HEK293 (cell line): ENCODE measurements around the gene NCF1.
"Not testable (repeated sequence)": the region's sequence is repeated elsewhere in the genome, so short reads cannot be mapped to it uniquely, and the experiment has no call there.

ENCODE experiments used
- CTCF ChIP-seq: fragments of 450-650 bp; formaldehyde crosslinking; IDR thresholded peaks from 2 replicates; pipeline ENCODE4 v1.5.1; 2016; ENCODE audit warnings: missing biosample characterization, missing genetic modification characterization
- PRDM10 ChIP-seq: fragments of 450-650 bp; formaldehyde crosslinking; IDR thresholded peaks from 2 replicates; pipeline ENCODE4 v1.5.1; 2016; ENCODE audit warnings: missing biosample characterization, missing genetic modification characterization
- REPIN1 ChIP-seq: fragments of 450-650 bp; formaldehyde crosslinking; IDR thresholded peaks from 2 replicates; pipeline ENCODE4 v1.5.1; 2017; ENCODE audit warnings: missing biosample characterization, missing genetic modification characterization, low read depth
- REST ChIP-seq: fragments of 450-650 bp; formaldehyde crosslinking; IDR thresholded peaks from 2 replicates; pipeline ENCODE4 v1.5.1; 2016; ENCODE audit warnings: missing biosample characterization, missing genetic modification characterization
- ZBTB21 ChIP-seq: fragments of 450-650 bp; formaldehyde crosslinking; IDR thresholded peaks from 2 replicates; pipeline ENCODE4 v1.5.1; 2017; ENCODE audit warnings: missing biosample characterization, missing genetic modification characterization
- ZBTB8A ChIP-seq: fragments of 450-650 bp; formaldehyde crosslinking; IDR thresholded peaks from 2 replicates; pipeline ENCODE4 v1.5.1; 2016; ENCODE audit warnings: missing biosample characterization, missing genetic modification characterization
- ZNF114 ChIP-seq: fragments of 450-650 bp; formaldehyde crosslinking; IDR thresholded peaks from 2 replicates; pipeline ENCODE4 v1.5.0; 2017; ENCODE audit warnings: missing biosample characterization, missing genetic modification characterization
- ZNF239 ChIP-seq: fragments of 450-650 bp; formaldehyde crosslinking; IDR thresholded peaks from 2 replicates; pipeline ENCODE4 v1.5.1; 2016; ENCODE audit warnings: missing biosample characterization, missing genetic modification characterization
- ZNF274 ChIP-seq, 2 experiments: fragments of 200-500 bp in 1 of 2; fragments of 450-650 bp in 1 of 2; sonication (Bioruptor generic) in 1 of 2; formaldehyde crosslinking in 1 of 2; IDR thresholded peaks; 2 replicates each; pipeline versions ENCODE4 v1.5.1 to v1.6.1; 2014 to 2016; ENCODE audit warnings: borderline replicate concordance in 1 of 2, inconsistent platforms in 1 of 2, low read length in 1 of 2, missing biosample characterization in 1 of 2, missing genetic modification characterization in 1 of 2
- ZNF510 ChIP-seq: fragments of 450-650 bp; formaldehyde crosslinking; IDR thresholded peaks from 2 replicates; pipeline ENCODE4 v1.5.1; 2018; ENCODE audit warnings: mild to moderate bottlenecking, missing genetic modification characterization, missing biosample characterization; ENCODE audit not compliant: insufficient replicate concordance
- ZNF558 ChIP-seq: fragments of 450-650 bp; formaldehyde crosslinking; IDR thresholded peaks from 2 replicates; pipeline ENCODE4 v1.5.1; 2016; ENCODE audit warnings: missing biosample characterization, missing genetic modification characterization
- ZNF777 ChIP-seq: fragments of 450-650 bp; formaldehyde crosslinking; IDR thresholded peaks from 2 replicates; pipeline ENCODE4 v1.5.1; 2017; ENCODE audit warnings: missing biosample characterization, missing genetic modification characterization, borderline replicate concordance
- TF ChIP-seq, protein P1 (sequence below): fragments of 450-650 bp; formaldehyde crosslinking; IDR thresholded peaks from 2 replicates; pipeline ENCODE4 v1.5.1; 2016; ENCODE audit warnings: missing biosample characterization, missing genetic modification characterization
- TF ChIP-seq, protein P2 (sequence below): fragments of 450-650 bp; formaldehyde crosslinking; IDR thresholded peaks from 2 replicates; pipeline ENCODE4 v1.5.1; 2016; ENCODE audit warnings: missing biosample characterization, missing genetic modification characterization, low read depth

DNA sequence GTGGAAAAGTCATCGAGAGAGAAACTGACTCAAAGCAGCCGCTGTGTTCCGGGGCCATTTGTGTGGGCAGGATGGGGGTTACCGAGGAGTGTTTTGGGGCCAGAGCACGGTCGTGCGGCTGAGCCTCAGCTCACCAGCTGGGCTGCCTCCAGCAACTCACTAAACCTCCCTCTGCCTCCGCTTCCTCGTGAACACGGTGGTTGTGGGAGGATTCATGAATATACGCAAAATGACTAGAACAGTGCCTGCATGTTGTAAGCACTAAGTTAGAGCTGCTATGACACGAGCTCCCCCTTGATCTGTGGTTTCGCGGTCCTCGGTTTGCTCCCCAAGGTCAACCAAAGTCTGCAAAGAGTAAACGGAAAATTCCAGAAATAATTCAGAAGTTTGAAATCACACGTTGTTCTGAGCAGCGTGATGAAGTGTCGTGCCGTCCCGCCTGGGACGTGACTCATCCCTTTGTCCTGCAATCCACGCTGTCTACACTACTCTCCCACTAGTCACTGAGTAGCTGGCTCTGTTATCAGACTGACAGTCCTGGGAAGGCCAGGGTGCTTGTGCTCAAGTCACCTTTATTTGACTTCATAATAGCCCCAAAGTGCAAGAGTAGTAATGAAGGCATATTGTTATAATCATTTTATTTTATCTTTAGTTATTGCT lies 46.5 kb downstream of the NCF1 start:
- not testable (repeated sequence) for TF ChIP-seq ZBTB21 (tag by site-specific recombination); CTCF (tag by site-specific recombination); ZNF114; ZBTB8A; PRDM10 (tag by site-specific recombination); REST (tag by site-specific recombination); REPIN1 (tag by site-specific recombination); ZNF510; ZNF239 (tag by site-specific recombination); ZNF558 (tag by site-specific recombination); ZNF274 (IDR thresholded peaks at IDR 0.05; ENCODE audit: low read length); ZNF274 (tag by site-specific recombination; IDR thresholded peaks at IDR 0.05; ENCODE audit: borderline replicate concordance); ZNF777 (tag by site-specific recombination)
- TF ChIP-seq, protein P1, sequence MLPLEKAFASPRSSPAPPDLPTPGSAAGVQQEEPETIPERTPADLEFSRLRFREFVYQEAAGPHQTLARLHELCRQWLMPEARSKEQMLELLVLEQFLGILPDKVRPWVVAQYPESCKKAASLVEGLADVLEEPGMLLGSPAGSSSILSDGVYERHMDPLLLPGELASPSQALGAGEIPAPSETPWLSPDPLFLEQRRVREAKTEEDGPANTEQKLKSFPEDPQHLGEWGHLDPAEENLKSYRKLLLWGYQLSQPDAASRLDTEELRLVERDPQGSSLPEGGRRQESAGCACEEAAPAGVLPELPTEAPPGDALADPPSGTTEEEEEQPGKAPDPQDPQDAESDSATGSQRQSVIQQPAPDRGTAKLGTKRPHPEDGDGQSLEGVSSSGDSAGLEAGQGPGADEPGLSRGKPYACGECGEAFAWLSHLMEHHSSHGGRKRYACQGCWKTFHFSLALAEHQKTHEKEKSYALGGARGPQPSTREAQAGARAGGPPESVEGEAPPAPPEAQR (tag by site-specific recombination), result not testable (repeated sequence)
- TF ChIP-seq, protein P2, sequence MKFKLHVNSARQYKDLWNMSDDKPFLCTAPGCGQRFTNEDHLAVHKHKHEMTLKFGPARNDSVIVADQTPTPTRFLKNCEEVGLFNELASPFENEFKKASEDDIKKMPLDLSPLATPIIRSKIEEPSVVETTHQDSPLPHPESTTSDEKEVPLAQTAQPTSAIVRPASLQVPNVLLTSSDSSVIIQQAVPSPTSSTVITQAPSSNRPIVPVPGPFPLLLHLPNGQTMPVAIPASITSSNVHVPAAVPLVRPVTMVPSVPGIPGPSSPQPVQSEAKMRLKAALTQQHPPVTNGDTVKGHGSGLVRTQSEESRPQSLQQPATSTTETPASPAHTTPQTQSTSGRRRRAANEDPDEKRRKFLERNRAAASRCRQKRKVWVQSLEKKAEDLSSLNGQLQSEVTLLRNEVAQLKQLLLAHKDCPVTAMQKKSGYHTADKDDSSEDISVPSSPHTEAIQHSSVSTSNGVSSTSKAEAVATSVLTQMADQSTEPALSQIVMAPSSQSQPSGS (tag by site-specific recombination), result not testable (repeated sequence)
